HepG2 (cell line): ENCODE measurements around the gene ISG20L2. TPM values are rescaled to one million over a fixed set of nuclear protein-coding genes. Genes with fewer than 3 reads are reported as not detected.

Experiments used
- AKAP8 ChIP-seq: sonication (generic); formaldehyde crosslinking; IDR thresholded peaks from 2 replicates; pipeline ENCODE4 v1.5.1; 2020; ENCODE audit warnings: mild to moderate bottlenecking, missing genetic modification reagents
- ARNT2 ChIP-seq: sonication (generic); formaldehyde crosslinking; IDR thresholded peaks from 2 replicates; pipeline ENCODE4 v1.8.0; 2022; ENCODE audit warnings: mild to moderate bottlenecking, low read depth, missing genetic modification reagents, moderate library complexity
- BORCS8-MEF2B ChIP-seq: sonication (generic); formaldehyde crosslinking; IDR thresholded peaks from 2 replicates; pipeline ENCODE4 v1.8.0; 2022; ENCODE audit warnings: mild to moderate bottlenecking, missing genetic modification reagents
- CREM ChIP-seq, 2 experiments: sonication (generic) in 1 of 2; formaldehyde crosslinking in 1 of 2; IDR thresholded peaks; 2 replicates each; pipeline versions ENCODE4 v1.4.0 to v1.6.1; 2016 to 2020; ENCODE audit warnings: antibody characterized with exemption in 1 of 2, mild to moderate bottlenecking in 1 of 2, missing genetic modification reagents in 1 of 2
- HDAC1 ChIP-seq: sonication (generic); formaldehyde crosslinking; IDR thresholded peaks from 2 replicates; pipeline ENCODE4 v1.5.1; 2020; ENCODE audit warnings: mild to moderate bottlenecking, missing genetic modification reagents
- HOXA3 ChIP-seq: sonication (generic); formaldehyde crosslinking; IDR thresholded peaks from 2 replicates; pipeline ENCODE4 v1.5.0; 2020; ENCODE audit warnings: missing genetic modification reagents
- RBM39 ChIP-seq: fragments of 200-400 bp; formaldehyde crosslinking; IDR thresholded peaks from one replicate; pipeline ENCODE4 v1.6.1; 2018; ENCODE audit warnings: antibody characterized with exemption, mild to moderate bottlenecking, low read depth, low read length; ENCODE audit not compliant: poor library complexity, severe bottlenecking
- XRCC5 ChIP-seq: fragments of 200-400 bp; formaldehyde crosslinking; optimal IDR thresholded peaks from 2 replicates; pipeline ENCODE3; 2017; ENCODE audit warnings: mild to moderate bottlenecking, low read length
- ZBTB7A ChIP-seq: sonication (generic); formaldehyde crosslinking; IDR thresholded peaks from 2 replicates; pipeline ENCODE4 v1.8.0; 2022; ENCODE audit warnings: mild to moderate bottlenecking, missing genetic modification reagents
- ZNF331 ChIP-seq: sonication (generic); formaldehyde crosslinking; IDR thresholded peaks from 2 replicates; pipeline ENCODE4 v1.4.0; 2020; ENCODE audit warnings: missing genetic modification reagents
- ZNF350 ChIP-seq: sonication (generic); formaldehyde crosslinking; IDR thresholded peaks from 2 replicates; pipeline ENCODE4 v1.4.0; 2020; ENCODE audit warnings: mild to moderate bottlenecking, low read depth, missing genetic modification reagents, borderline replicate concordance
- polyA plus RNA-seq, 8 experiments: library from polyadenylated mRNA; depleted of rRNA in 3 of 8; stranded (reverse) in 7 of 8; unstranded in 1 of 8; fragments of >200 nt; fragmentation: Illumina TruSeq in 4 of 8; extraction: Trizol in 4 of 8; gene quantifications; 2 replicates each; pipeline versions ENCODE4 v1.2.1 to v1.2.3, GENCODE V29; 2011 to 2016; ENCODE audit warnings: low read depth in 4 of 8, missing spikeins in 1 of 8, mixed read lengths in 1 of 8; ENCODE audit not compliant: insufficient read depth in 1 of 8
- total RNA-seq, 5 experiments: library from RNA; depleted of rRNA; stranded (reverse); fragments of >200 nt; fragmentation: Illumina TruSeq; extraction: Trizol; gene quantifications; 2 replicates each; pipeline ENCODE4 v1.2.3, GENCODE V29; 2016; ENCODE audit warnings: low read depth in 1 of 5
- TF ChIP-seq, protein P1 (sequence below): sonication (generic); formaldehyde crosslinking; IDR thresholded peaks from 2 replicates; pipeline ENCODE4 v1.4.0; 2020; ENCODE audit warnings: mild to moderate bottlenecking, missing genetic modification reagents
- TF ChIP-seq, protein P2 (sequence below): IDR thresholded peaks from 2 replicates; pipeline ENCODE4 v1.6.1; 2016; ENCODE audit warnings: low read depth, borderline replicate concordance
- TF ChIP-seq, protein P3 (sequence below): sonication (generic); formaldehyde crosslinking; IDR thresholded peaks from 2 replicates; pipeline ENCODE4 v1.4.0; 2020; ENCODE audit warnings: missing genetic modification reagents
- TF ChIP-seq, protein P4 (sequence below): IDR thresholded peaks from 2 replicates; pipeline ENCODE4 v1.6.1; 2016; ENCODE audit warnings: mild to moderate bottlenecking
- TF ChIP-seq, protein P5 (sequence below): sonication (generic); formaldehyde crosslinking; IDR thresholded peaks from 2 replicates; pipeline ENCODE4 v1.5.0; 2020; ENCODE audit warnings: mild to moderate bottlenecking, missing genetic modification reagents, borderline replicate concordance
- TF ChIP-seq, protein P6 (sequence below): sonication (generic); formaldehyde crosslinking; IDR thresholded peaks from 2 replicates; pipeline ENCODE4 v1.4.0; 2020; ENCODE audit warnings: missing genetic modification reagents

The ISG20L2 gene
- total and polyA plus RNA-seq, 2 of the 13 experiments (the other 11 are each of a cell fraction or from before 2014, with no cell fraction given) = 19.8 to 21.3 TPM

DNA sequence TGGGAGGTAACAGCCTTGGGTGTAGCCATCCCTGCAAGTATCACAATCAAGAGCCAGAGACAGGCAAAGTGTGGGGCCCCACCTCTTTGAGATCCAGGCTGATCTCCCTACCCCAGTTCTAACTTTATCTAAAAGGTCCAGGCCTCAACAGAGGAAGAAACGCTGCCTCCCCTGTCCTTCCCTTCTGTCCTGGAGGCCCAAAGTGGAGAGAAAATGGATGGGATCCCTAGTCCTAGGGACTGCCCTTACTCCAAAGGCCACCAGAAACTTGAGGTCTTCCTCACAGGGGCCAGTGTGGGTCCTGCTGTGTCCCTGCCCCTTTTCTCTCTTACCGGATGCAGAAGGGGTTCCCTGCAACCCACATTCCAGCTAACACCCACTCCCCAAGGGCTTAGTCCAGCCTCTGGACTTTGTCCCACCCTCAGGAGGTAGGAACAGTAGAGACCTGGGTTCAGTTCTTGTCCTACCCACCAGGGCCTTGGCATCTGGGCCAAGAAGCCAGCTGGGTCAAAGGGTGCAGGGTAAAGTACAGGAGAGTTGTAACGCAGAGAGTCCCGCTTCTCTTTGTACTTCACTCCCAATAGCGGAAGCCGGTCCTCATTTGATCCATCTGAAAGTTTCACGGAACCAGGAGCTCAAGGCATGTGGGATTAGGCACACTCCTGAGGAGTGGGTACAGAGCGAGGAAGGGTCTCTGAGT, 21.0 kb upstream of the ISG20L2 start (continued):
- TF ChIP-seq, protein P1, sequence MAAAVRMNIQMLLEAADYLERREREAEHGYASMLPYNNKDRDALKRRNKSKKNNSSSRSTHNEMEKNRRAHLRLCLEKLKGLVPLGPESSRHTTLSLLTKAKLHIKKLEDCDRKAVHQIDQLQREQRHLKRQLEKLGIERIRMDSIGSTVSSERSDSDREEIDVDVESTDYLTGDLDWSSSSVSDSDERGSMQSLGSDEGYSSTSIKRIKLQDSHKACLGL (CRISPR knock-in tag) = no peak
- TF ChIP-seq ARNT2 (CRISPR knock-in tag) (no peak), HOXA3 (CRISPR knock-in tag) (no peak; the same call in 1 of the 2 replicates), XRCC5 (no peak), ZNF331 (CRISPR knock-in tag) (0 out of 2 replicates have a peak, but pooled peaks have one; percentile 16), BORCS8-MEF2B (CRISPR knock-in tag) (0 out of 2 replicates have a peak, but pooled peaks have one; percentile 7), CREM (IDR thresholded peaks at IDR 0.05) (peak; percentile 42; the same call in 1 of the 2 replicates), CREM (CRISPR knock-in tag; IDR thresholded peaks at IDR 0.05) (no peak), HDAC1 (0 out of 2 replicates have a peak, but pooled peaks have one; percentile 49), RBM39 (no peak), AKAP8 (CRISPR knock-in tag) (peak; percentile 47; the same call in 1 of the 2 replicates), ZNF350 (peak; percentile 25; the same call in 1 of the 2 replicates), ZBTB7A (CRISPR knock-in tag) (peak; percentile 84; the same call in 1 of the 2 replicates)
- TF ChIP-seq, protein P2, sequence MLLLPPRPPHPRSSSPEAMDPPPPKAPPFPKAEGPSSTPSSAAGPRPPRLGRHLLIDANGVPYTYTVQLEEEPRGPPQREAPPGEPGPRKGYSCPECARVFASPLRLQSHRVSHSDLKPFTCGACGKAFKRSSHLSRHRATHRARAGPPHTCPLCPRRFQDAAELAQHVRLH (CRISPR knock-in tag) = 0 out of 2 replicates have a peak, but pooled peaks have one; percentile 10
- TF ChIP-seq, protein P3, sequence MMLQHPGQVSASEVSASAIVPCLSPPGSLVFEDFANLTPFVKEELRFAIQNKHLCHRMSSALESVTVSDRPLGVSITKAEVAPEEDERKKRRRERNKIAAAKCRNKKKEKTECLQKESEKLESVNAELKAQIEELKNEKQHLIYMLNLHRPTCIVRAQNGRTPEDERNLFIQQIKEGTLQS (CRISPR knock-in tag) = no peak
- TF ChIP-seq, protein P4, sequence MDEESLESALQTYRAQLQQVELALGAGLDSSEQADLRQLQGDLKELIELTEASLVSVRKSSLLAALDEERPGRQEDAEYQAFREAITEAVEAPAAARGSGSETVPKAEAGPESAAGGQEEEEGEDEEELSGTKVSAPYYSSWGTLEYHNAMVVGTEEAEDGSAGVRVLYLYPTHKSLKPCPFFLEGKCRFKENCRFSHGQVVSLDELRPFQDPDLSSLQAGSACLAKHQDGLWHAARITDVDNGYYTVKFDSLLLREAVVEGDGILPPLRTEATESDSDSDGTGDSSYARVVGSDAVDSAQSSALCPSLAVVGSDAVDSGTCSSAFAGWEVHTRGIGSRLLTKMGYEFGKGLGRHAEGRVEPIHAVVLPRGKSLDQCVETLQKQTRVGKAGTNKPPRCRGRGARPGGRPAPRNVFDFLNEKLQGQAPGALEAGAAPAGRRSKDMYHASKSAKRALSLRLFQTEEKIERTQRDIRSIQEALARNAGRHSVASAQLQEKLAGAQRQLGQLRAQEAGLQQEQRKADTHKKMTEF = no peak
- TF ChIP-seq, protein P5, sequence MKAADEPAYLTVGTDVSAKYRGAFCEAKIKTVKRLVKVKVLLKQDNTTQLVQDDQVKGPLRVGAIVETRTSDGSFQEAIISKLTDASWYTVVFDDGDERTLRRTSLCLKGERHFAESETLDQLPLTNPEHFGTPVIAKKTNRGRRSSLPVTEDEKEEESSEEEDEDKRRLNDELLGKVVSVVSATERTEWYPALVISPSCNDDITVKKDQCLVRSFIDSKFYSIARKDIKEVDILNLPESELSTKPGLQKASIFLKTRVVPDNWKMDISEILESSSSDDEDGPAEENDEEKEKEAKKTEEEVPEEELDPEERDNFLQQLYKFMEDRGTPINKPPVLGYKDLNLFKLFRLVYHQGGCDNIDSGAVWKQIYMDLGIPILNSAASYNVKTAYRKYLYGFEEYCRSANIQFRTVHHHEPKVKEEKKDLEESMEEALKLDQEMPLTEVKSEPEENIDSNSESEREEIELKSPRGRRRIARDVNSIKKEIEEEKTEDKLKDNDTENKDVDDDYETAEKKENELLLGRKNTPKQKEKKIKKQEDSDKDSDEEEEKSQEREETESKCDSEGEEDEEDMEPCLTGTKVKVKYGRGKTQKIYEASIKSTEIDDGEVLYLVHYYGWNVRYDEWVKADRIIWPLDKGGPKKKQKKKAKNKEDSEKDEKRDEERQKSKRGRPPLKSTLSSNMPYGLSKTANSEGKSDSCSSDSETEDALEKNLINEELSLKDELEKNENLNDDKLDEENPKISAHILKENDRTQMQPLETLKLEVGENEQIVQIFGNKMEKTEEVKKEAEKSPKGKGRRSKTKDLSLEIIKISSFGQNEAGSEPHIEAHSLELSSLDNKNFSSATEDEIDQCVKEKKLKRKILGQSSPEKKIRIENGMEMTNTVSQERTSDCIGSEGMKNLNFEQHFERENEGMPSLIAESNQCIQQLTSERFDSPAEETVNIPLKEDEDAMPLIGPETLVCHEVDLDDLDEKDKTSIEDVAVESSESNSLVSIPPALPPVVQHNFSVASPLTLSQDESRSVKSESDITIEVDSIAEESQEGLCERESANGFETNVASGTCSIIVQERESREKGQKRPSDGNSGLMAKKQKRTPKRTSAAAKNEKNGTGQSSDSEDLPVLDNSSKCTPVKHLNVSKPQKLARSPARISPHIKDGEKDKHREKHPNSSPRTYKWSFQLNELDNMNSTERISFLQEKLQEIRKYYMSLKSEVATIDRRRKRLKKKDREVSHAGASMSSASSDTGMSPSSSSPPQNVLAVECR (CRISPR knock-in tag) = peak; percentile 42
- TF ChIP-seq, protein P6, sequence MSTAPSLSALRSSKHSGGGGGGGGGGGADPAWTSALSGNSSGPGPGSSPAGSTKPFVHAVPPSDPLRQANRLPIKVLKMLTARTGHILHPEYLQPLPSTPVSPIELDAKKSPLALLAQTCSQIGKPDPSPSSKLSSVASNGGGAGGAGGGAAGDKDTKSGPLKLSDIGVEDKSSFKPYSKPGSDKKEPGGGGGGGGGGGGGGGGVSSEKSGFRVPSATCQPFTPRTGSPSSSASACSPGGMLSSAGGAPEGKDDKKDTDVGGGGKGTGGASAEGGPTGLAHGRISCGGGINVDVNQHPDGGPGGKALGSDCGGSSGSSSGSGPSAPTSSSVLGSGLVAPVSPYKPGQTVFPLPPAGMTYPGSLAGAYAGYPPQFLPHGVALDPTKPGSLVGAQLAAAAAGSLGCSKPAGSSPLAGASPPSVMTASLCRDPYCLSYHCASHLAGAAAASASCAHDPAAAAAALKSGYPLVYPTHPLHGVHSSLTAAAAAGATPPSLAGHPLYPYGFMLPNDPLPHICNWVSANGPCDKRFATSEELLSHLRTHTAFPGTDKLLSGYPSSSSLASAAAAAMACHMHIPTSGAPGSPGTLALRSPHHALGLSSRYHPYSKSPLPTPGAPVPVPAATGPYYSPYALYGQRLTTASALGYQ (CRISPR knock-in tag) = 0 out of 2 replicates have a peak, but pooled peaks have one; percentile 23
